HG03520 (cell line): ENCODE data around the gene RIN1.

Experiments
- ATAC-seq: cut with Tn5 transposase; IDR thresholded peaks from one replicate; pipeline ENCODE4 v1.9.1; 2021; ENCODE audit warnings: mild to moderate bottlenecking, moderate library complexity; ENCODE audit not compliant: unreplicated experiment

RIN1 gene

DNA sequence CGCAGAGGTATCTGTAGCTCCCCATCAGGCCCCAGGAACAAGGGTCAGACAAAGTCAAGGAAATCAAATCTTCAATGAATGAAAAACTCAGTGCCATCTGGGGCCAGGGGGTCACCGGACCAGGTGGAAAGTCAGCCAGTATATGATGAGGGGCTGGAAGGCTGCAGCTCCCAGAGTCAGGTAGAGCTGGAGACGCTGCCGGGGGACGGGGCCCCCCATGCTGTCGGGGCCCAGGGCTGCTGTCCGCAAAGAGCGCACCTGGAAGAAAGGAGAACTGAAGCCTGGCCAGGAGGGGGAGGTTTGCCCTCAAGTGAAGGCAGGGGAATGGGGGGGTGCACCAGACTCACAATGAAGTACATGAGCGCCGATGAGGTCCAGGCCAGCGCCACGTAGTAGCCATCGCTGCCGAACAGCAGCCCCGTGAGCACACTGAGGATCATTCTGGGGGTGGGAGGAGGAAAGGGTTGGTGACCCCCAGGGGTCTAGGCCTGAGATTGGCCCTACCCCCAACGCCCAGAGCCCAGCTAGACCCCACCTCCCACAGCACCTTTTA is 51.6 kb downstream of the RIN1 start:
- ATAC-seq: no peak

DNA sequence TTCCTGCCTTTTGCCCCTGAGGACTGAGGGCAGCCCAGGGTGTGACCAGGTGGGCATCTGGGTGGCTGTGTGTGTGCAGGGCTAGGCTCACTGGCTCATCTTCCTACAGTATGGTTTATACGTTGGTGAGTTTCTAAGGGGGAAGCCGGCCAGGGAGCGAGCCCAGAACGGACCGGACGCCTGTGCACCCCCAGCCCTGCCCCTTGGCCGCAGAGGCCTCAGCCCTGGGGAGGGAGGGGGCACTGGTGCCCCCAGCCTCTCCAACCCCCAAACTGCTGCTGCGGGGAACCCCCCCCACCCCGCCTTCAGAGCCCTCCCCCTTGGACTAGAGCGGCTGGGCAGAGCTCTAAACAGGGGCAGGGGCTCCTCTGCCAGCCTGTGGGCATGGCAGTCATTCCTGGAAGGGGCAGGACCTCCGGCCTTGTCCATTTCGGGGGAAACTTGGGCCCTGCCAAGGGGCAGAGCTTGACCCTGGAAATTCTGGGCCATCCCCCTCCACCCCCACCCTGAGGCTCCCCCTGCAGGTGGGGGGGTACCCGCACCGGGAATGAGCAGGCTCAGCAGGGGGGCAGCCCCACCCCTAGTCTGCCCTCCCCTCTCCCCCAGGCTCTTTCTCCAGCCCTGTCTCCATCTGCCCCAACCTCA is 52.7 kb downstream of the RIN1 start:
- no peak for ATAC-seq

DNA sequence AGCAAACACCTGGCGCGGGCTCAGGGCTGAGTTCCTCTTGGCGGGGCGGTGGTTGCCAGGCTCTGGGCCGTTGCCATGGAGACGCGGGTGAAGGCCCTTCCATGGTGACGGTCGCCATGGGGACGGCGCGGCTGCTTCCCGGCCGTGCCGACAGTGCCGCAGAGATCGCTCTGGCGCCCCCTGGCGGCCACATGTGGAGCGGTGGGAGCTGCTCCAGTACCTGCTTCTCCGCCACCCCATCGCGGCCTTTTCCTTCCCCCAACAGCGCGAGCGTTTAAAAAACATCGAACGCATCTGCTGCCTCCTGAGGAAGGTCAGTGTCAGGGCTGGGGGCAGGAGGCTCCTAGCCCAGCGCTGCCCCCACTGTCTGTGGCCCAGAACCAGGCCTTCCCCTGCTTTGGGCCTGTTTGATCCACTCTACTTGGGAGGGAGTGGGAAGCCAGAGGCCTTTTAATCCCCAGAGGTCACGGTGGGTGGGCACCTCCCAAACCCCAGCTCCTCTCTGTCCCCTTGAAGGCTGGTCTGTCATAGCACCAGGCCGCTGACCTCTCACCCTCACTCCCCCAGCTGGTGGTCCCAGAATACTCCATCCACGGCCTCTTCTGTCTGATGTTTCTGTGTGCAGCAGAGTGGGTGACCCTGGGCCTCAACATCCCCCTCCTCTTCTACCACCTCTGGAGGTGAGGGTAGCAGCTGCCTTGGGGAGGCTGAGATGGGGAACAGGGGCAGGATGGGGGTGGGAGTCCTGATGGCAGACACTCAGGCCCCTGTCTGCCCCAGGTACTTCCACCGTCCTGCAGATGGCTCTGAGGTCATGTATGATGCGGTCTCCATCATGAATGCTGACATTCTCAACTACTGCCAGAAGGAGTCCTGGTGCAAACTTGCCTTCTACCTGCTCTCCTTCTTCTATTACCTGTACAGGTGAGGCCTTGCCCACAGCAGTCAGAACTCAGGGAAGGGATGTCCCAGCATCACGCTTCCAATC is 53.5 kb downstream of the RIN1 start:
- ATAC-seq: peak; percentile 80
